VCaP (cell line): ENCODE data around the gene NRG2.

Experiments used
- H3K27ac ChIP-seq: fragments of 450-650 bp; 2 replicates; pipeline ENCODE4 v1.5.1; 2017
- CTCF ChIP-seq: fragments of 450-650 bp; conservative IDR thresholded peaks from 2 replicates; pipeline ENCODE4 v1.5.1; 2017; ENCODE audit warnings: mild to moderate bottlenecking, moderate library complexity

NRG2 gene

GRCh38 chr5:139951983-139952382 is 91.1 kb downstream of the NRG2 start:
- H3K27ac ChIP-seq, result no peak overlapping the region
- no peak for TF ChIP-seq CTCF

GRCh38 chr5:139951296-139951924 is 91.7 kb downstream of the NRG2 start:
- TF ChIP-seq CTCF, result no peak
- no peak overlapping the region for H3K27ac ChIP-seq

- no peak for TF ChIP-seq CTCF
- H3K27ac ChIP-seq, result no peak overlapping the region
Observed at GRCh38 chr5:139950436-139950835, 92.7 kb downstream of the NRG2 start.

- no peak overlapping the region for H3K27ac ChIP-seq
- TF ChIP-seq CTCF, result no peak
Observed at GRCh38 chr5:139949710-139950109, 93.4 kb downstream of the NRG2 start.

- TF ChIP-seq CTCF, result no peak
- H3K27ac ChIP-seq, result no peak overlapping the region
Observed at GRCh38 chr5:139947727-139948126, 95.4 kb downstream of the NRG2 start.

GRCh38 chr5:139946440-139946839 is 96.7 kb downstream of the NRG2 start:
- no peak for TF ChIP-seq CTCF

GRCh38 chr5:139946006-139946405 is 97.1 kb downstream of the NRG2 start:
- H3K27ac ChIP-seq, result no peak overlapping the region
- no peak for TF ChIP-seq CTCF

More at GRCh38 chr5:139946440-139946839, 96.7 kb downstream of the NRG2 start:
- H3K27ac ChIP-seq, result no peak overlapping the region
